A673 (cell line): ENCODE measurements around the gene HRH1.

Experiments used
- CTCF ChIP-seq: fragments of 300-800, 200-600 bp; sonication (generic); conservative IDR thresholded peaks from 2 replicates; pipeline ENCODE4 v1.5.1; 2017; ENCODE audit warnings: low read depth, mild to moderate bottlenecking, antibody characterized with exemption, low read length, moderate library complexity, mixed read lengths
- EZH2 ChIP-seq: fragments of 200-600 bp; sonication (generic); IDR thresholded peaks from 2 replicates; pipeline ENCODE4 v1.6.1; 2017; ENCODE audit warnings: borderline replicate concordance, low read depth, mild to moderate bottlenecking, mixed read lengths, antibody characterized with exemption, low read length; ENCODE audit not compliant: poor library complexity, severe bottlenecking

- TF ChIP-seq CTCF (no peak), EZH2 (no peak)
Observed at GRCh38 chr3:11138371-11138770, 15.9 kb upstream of the HRH1 start.
